NCI-H774 (cell line): ENCODE measurements around the gene APP.

ENCODE experiments used
- DNase-seq: peaks from one replicate; lab custom pipeline; 2025; lab: John Stamatoyannopoulos, UW

Gene APP

DNA sequence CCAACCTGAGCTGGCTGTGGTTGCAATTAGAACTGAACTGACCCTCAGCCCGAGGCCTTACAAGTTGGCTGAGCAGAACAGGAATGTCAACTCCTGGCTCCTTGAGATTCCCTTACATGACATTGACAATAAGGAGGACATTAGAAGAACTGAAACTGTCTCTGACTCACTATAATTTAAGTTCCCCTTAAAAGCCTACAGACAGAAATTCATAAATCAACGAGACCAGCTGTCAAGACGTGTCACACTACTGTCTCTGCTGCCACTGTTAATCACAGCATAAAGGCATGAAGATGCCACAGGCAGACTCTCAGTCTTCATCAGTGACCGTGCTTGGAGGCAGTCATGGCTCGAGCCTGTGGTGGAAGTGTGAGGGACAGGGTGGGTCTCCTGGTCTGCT, 267.0 kb downstream of the APP start:
- DNase-seq: no peak

DNA sequence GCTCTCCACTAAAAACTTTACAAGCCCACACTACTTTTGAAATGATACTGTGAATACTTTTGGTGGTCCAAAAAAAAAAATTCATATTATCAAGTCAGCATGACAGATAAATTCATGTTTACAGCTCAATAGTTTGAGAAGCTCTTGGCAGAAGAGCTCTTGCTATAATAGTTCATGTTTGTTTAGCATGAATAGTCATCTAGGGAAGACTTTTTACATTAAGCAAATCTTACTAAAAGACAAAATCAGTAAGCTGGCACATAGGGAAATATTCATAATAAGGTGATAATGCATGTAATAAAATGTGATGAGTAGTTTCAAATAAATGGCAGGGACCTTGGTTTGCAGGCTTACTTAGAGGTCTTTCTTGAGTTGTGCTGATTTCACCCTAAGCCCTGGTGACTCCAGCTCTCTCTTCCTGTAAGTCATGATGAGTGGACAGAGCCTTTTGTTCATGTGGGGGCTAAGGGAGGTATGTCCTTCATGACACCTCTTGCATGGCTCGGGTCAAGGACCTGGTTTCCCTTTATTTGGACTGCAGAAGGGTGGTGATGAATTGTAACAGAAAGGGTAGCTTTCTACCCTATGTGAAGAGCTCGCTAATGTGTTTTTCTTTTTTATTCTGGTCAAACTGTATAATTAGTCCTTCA, 269.1 kb downstream of the APP start:
- no peak for DNase-seq

DNA sequence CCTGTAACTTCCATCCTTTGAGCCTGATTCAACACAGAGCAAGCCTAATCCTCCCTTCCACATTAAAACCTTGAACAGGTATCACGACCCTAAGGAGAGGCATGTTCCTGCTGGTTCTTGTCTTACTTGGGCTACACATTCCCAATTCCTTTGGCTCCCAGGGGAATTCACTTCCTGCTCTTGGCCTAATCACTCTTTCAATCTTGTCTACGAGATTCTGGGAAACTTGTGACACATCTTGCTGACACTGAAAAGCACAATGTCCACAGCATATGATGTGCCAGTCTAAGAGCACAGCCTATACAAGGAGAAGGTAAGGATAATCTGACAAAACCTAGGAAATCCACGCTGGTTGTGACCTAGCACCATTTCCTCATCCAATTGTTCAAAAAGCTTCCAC, 271.9 kb downstream of the APP start:
- no peak for DNase-seq

DNA sequence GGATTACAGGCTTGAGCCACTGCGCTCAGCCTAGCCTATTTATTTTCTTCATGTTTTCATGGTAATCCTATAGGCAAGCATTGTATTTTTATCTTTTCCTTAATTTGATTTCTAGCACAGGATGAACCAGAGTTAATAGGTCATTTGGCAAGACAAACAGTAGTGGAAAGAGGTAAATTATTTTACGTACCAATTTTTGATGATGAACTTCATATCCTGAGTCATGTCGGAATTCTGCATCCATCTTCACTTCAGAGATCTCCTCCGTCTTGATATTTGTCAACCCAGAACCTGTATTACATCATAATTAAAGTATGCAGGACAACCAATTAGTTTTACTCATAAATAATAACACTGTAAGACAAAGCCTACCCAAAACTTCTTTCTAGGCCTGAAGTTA, 273.2 kb downstream of the APP start:
- DNase-seq: no peak

DNA sequence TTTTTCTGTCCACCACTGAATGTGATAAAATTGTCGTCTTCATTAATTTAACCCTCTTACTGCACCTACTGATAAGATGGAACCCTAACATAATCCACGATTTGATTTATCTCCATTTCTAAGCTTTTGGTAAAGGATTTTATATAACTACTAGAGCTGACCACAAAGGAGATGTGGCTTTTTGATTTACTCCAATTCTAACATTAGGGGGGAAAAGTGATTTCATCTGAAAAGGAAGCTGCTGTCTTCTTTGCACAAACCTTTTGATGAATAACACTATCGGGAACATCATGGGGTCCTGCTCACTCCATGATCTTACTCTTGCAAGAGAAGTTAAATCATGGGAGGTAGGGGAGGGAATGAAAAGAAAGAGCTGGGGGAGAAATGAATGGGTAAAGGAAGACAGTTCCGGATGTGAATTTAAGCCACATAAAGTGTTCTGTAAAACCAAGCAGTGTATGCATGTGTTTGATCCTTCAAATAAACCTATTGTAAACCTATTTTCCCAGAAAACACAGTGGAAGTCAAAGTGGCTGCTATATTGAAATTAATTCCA, 274.0 kb downstream of the APP start:
- no peak for DNase-seq

DNA sequence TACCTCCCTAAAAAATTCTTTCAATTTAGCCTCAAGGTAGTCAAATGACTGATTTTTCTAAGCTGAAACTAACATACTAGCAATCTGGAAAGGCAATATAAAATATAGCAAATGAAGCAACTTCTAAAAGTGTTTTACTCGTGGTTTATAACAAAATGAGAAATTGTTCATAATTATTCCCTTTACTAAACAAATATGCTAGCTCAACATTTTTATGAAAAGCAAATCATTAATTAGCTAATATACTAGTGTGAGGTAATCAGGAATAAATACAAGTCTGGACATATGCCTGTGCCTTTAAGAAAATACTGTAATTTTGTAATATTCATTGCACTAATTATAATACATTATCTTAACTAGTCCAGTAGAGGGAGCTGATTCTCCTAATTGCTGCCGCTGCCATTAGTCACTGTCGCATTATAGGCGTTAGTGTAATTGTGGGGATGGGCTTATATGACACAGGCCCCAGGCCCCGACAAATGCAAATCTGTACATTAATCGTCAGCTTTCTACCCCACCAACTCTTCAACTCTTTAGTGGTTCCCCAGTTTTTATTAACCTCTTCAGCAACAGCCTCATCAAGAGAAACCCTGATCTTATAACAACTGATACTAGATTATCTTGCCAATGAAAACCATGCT, 274.9 kb downstream of the APP start:
- DNase-seq: no peak

DNA sequence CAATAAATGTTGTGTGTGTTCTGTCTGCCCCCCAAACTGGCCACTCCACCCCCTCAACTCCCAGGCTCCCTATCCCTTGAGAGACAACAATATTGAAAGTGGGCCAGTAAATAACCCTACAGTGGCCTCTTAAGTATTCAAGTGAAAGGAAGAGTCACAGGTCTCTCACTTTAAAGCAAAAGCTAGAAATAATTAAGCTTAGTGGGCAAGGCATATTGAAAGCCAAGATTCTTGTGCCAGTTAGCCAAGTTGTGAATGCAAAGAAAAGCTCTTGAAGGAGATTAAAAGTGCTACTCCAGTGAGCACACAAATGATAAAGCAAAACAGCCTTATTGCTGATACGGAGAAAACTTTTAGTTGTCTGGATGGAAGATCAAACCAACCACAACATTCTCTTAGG, 277.4 kb downstream of the APP start:
- no peak for DNase-seq

DNA sequence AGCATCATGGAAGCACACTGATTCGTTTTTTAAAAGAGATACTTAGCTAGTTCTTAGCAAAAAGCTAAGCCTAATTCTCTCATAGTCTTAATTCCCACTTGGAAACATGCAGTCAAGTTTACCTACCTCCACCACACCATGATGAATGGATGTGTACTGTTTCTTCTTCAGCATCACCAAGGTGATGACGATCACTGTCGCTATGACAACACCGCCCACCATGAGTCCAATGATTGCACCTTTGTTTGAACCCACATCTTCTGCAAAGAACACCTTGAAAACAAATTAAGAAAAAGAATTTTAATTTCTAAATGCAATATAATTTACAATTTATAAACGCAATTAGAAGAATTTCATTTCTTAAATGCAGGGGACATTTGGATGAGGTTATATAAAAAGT, 279.0 kb downstream of the APP start:
- no peak for DNase-seq

DNA sequence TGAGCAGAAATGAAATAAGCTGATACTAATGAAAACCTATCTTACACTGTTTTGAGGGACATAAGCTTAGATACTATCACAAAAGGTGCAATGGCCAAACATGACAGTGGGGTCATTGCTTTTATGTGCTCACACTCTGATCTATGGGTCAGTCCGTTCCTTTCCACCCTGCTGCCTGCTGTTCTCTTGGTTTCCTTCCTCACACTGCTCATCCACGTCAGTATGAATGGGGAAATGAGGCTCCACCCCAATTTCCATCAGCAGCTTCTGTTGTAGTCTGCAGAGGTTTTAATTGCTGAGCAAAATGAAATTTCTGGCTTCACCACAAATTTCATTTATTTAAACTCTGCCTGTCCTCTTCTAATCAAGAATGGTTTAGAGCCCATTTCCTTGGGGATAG, 280.6 kb downstream of the APP start:
- DNase-seq: no peak

DNA sequence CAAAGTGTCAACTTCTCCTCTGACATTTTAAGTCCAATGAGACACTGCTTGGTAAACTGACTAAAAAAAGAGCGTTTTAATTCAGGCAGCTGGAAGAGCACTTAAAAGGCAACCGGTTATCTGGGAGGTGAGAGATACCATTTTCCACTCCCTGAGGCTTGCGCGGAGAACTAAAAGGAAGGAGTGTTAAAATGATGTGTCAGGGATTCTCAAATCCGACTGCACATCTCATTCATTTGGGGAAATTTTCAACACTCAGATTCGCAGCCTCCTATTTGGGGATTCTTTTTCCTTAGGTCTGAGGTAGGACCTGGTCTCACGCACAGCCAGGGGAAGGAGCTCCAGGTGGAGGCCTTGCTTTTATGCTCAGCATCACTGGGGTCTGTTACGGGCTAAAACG, 281.9 kb downstream of the APP start:
- no peak for DNase-seq

DNA sequence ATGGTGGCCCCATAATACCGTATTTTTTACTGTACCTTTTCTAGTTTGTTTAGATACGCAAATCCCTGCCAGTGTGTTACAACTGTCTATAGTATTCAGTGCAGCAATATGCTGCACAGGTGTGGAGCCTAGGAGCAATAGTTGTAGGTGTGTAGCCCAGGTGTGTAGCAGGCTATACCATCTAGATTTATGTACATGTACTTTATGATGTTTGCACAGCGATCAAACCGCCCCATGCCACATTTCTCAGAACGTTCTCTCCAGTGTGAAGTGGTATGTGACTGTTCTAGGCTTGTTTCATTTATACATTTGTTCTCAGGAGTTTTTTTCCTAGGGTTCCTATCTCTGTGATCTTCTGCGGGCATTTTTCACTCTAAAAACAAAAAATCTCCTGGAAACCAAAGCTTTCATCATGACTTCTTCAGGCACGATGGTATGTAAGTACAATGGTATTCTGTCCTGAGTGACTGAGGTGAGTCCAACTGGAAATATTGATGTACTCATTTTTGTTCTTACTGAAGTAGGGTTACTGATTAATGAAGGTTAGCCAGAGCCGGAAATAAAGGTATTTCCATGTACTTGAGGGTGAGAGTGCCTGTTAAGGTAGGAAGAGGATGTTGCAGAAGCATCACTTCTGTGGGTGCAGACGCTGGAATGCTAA, 282.8 kb downstream of the APP start:
- DNase-seq: no peak

DNA sequence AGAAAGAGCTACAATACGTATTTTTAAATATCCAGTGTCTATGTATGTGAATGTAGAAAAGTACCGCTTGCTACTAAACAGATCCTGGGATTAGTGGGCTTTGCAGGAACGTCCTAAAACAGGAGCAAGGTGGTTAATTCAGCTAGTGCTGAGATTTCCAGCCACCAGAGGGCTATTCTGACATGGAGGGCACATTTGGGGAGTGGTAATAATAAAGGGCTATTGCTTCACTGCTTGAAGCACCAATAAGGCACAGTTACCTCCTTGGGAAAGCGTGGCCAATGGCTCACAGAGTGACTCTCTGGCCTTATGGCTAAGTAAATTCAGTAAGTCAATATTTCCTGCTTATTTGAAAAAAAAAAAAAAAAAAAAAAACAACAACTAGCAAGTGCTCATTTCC, 283.4 kb downstream of the APP start:
- no peak for DNase-seq

DNA sequence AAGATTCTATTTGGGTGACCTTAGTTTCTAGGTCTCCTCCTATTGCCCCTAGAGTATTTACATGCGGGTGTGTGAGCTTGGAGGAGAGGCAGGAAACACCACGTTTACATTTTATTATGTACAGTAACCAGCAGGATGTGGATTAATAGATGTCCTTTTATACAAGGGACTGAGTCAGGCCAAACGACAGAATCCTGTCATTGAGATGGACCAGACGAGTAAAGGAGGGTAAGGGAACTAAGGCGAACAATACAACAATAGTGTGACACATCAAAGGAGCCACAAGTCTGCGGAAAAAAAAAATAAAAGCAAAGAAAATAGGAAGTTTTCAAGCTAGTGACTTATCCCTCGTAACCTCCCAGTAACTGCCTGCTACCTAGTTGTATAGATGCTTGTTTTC, 284.7 kb downstream of the APP start:
- no peak for DNase-seq

DNA sequence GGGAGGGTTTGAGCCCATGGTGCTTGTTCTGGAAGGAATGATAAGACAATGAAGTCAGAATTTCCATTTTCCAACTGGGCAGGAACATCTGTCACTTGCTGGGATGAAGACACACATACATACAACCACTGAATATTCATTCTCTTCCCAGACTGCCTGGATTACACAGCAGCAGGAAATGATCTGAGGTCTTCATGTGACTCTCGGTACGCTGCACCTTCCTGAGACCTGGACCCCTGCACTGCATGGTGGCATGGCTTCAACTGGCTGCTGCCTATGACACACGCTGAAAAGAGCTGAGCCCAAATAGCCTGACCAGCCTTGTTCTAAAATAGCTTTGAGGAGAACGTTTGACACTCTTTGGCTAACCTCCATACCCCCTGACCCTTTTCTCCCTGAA, 285.2 kb downstream of the APP start:
- DNase-seq: no peak

DNA sequence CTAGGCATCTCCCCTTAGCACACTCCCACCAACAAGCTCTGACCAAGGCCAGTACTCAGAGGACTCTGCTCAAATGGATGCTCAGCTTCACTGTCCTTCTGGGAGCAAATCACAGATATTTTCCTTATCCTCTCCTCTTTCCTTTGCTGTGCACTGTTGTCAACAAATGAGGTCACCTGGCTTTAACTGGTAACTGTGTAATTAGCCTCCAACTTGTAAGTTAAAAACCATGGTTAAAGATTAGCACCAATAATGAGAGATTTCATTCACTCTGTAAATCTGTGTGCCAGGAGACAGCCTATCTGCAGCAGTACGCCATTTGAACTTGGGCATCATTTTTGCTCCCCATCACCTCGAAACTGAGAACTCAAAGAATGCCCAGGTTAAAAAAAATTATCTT, 286.3 kb downstream of the APP start:
- DNase-seq: no peak

DNA sequence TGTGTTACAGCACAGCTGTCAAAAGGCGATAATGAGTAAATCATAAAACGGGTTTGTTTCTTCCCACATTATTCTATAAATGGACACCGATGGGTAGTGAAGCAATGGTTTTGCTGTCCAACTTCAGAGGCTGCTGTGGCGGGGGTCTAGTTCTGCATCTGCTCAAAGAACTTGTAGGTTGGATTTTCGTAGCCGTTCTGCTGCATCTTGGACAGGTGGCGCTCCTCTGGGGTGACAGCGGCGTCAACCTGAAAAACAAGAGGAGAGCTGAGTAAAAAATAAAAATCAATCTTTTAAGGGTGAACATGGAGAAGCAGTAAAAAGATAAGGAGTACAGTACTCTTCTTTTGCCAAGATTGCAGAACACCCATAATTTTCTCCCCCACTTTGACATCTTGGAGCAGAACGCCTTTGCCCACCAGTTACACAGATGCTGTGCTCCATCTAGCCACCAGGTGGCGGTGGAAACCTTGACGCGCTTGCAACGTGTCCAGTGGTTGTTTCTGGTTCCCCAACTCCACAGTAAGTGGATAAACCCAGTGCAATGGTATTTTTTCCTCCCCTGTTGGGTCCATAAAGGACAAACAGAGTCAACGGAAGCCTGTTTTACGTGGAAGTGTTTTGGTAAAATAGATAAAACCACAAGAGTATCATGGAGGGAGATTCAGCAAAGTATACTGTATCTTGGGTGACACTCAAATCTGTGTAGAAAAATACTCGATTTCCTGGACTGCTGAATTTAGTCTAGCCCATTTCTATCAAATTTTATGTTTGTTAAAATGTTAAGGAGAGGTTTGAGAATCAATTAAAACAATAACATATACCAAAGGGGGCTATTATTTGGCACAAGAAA, 288.8 kb downstream of the APP start:
- DNase-seq: peak; percentile 12

DNA sequence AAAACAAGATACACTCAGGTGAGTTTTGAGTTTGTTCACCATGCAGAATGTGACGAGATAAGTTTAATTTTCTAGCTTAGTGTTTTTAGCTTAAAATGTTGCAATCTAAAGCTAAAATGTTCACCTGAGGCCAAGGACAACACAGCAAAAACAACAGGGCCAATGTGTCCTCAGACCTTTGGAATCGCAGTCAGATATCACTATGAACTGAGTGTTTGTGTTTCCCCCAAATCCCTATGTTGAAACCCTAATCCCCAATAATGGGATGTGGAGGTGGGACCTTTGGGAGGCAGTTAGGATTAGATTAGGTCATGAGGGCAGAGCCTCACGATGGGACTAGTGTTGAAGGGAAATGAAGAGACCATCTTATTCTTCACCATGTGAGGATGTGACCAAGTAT, 291.4 kb downstream of the APP start:
- no peak for DNase-seq

DNA sequence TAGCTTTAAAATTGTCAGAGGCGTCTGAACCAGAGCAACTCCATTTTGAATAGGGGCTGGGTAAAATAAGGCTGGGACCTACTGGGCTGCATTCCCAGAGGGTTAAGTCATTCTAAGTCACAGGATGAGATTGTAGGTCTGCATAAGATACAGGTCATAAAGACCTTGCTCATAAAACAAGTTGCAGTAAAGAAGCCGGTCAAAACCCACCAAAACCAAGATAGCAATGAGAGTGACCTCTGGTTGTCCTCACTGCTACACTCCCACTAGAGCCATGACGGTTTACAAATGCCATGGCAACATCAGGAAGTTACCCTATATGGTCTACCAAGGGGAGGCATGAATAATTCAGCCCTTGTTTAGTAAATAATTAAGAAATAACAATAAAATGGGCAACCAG, 292.2 kb downstream of the APP start:
- DNase-seq: no peak

DNA sequence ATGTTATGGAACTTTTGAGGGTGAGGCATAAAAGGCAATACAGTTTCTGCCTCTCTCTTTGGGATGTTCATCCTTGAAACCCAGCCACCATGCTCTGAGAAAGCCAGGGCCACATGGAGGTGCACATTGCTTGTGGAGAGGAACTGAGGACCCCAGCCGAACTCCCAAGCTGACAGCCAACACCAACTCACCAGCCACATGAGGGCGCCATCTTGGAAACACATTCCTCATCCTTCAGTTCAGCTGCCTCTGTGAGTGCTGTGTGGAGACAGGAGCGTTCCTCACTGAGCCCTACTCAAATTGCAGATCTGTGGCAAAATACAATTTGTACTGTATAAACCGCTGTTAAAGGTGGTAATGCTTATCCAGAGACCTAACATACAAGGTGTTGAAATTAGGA, 298.3 kb downstream of the APP start:
- no peak for DNase-seq

DNA sequence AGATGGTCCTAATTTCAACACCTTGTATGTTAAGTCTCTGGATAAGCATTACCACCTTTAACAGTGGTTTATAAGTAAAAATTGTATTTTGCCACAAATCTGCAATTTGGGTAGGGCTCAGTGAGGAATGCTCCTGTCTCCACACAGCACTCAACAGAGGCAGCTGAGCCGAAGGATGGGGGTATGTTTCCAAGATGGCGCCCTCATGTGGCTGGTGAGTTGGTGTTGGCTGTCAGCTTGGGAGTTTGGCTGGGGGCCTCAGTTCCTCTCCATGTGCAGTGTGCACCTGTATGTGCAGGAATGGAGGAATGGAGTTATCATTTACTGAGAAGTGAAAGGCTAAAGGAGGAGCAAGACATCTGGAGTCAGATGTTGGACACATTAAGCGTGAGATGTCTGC, 299.0 kb downstream of the APP start:
- DNase-seq: no peak

DNA sequence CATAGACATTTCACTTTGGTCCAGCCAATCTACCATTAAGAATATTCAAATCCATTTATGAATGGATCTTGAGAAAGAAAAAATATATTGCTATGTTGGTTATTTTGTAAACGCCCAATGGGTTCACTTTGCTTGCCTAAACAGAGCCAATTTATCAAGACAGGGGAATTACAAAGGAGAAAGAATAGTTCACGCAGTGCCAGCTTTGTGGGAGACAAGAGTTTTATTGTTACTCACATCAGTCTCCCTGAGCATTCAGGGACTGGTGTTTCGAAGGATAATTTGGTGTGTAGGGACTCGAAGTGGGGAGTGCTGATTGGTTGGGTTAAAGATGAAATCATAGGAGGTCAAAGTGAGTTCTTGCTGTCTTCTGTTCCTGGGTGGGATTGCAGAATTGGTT, 300.5 kb downstream of the APP start:
- DNase-seq: no peak

DNA sequence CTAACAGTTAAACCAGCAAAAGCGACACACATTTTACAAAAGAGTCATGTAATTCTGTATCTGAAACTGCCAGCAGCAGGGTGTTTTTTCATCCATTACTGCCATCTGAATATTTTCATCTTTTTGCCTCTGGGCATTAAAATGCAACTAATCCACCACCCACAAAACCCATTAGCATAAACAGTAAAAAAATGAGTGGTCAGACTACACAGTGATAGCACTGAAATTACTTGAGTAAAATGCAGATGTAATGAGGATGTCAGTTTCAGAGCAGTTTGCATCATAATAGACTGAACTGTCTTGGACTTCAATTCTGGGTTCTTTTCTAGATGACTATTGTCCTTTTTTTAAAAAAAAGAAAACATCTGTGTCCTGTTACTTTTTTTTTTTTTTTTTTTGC, 303.5 kb downstream of the APP start:
- DNase-seq: no peak

DNA sequence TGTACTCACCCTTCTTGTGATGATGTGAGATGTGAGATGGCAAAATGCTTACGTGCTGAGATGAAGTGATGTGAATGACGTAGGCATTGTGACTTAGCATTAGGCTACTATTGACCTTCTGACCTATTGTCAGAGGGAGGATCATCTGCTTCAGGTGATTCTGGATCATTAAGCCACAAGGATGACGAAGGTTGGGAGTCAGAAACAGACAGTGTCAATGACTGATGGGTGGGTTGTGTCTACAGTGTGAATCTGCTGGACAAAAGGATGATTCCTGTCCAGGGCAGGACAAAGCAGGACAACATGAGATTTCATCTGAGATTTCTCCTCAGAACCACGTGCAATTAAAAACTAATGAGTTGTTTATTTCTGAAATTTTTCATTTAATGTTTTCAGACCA, 306.8 kb downstream of the APP start:
- no peak for DNase-seq
